Measurements from ENCODE around the gene KRT1.
A peak's percentile ranks its signal among the peaks of the same experiment; 100 is the strongest.

The KRT1 gene

DNA sequence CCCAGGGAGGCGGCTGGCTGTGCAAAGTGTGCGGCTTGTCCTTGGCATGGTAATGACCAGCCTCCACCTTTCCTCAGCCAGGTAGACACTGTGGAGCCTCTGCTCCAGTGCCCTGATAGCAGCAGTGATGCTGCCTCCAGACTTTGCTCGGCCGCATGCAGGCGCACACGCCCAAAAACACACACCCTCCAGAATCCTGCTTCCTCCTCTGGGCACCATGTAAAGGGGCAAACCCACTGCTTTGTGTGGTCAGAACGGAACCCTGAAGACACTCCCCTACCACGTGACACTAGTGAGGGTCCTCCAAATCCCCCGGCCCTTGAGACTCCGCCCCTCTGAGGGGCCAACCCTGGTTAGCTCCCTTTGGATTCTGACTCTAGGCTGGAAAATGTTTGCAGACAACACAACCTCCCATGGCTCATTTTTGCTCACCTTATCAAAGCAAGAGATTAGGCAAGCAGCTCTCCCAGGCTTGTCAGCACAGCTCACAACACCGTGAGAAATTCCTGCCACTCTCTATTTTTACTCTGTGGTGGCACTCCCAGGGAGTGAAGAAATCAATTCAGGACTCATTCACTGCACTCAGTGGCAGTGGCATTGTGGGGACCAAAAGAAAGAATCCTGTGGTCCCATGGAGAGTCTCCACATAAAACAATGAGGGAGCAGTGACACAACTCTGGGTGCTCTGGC is 18.6 kb upstream of the KRT1 start:
- DNase-seq: no peak

DNA sequence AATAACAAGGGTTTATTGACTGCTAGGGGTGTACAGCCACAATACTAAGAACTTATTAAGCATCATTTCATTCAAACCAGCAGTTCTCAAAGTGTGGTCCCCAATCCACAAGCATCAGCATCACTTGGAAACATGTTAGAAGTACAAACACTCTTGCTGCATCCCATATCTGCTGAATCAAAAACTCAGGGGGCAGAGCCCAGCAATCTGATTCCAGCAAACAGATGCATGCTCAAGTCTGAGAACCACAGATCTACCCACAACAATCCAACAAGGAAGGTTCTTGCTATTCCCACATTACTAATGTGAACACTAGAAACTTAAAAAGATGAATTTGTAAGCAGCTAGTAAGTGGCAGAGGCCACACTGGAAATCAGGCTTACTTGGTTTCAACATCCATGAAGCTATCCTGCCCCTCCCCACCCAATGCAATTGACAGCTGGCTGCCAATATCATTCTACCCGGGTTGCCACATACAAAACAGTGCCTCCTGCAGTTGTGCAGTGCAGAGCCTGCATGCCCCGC is 16.9 kb upstream of the KRT1 start:
- no peak for DNase-seq

DNA sequence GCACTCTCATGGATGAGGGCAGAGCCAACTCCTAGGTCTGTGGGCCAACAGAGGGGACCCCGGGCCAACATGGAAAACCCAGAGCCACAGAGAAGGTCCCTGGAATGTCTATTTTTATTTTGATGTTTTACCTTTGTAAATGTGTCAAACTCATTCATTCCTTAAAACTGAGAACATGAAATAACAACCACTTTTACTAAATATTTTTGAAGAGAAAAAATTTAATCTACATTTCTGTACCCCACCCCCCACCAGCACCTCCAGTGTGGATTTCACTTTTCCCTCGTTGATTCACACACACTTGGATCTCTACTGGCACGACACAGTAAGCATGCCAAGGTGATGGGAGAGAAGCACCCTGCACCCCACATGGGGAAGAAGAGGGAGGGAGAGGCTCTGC is 16.4 kb upstream of the KRT1 start:
- no peak for DNase-seq

DNA sequence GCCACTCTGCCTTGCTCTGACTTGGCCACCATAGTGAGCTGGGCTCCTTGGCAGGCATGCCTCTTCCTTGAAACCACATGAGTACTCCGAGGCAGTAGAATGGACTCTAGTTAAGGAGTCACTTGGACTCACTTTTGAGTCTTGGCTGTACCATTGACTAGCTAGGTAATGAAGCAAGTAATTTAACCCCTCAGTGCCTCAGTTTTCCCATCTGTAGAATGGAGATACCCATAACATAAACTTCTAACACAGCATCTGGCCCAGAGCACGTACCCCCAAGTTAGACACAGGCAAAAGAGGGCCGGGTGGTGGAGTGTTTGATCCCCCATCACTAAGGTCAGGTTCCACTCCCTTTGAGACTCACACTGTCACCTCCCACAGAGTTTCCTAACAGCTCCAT is 14.8 kb upstream of the KRT1 start:
- DNase-seq: no peak

DNA sequence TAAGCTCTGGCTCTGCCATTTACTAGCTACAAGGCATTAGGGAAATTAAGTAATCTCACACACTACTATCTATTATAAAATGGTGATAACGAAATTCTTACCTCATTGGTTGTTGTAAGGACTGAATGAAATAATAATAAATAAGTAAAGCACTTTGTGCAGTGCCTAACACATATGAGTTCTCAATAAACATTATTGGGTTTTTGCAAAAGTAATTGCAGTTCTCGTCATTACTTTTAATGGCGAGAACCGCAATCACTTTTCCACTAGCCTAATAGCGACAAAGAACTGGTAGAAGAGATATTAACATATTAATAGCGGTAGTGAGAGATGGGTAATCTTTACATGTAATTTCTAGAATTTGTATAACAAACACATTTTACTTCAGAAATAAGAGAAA is 13.9 kb upstream of the KRT1 start:
- no peak for DNase-seq

DNA sequence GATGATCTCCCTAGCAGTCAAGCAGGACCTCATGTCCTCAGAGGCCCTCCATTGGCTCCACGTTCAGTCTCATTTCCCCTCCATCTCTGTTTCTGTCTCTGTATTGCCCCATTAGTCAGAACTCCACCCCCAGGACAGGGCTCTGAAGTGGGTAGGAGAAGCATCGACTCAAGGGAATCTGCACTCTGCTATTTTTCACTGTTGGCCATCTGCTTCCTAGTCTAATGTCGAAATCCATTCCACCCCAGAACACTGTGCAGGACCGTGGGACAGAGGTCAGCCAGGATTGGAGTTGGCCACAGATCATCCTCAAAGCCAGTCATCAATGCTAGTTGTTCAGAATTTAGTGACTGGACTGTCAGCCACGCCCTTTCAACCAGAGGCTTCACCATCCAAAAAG is 13.1 kb upstream of the KRT1 start:
- DNase-seq: no peak

DNA sequence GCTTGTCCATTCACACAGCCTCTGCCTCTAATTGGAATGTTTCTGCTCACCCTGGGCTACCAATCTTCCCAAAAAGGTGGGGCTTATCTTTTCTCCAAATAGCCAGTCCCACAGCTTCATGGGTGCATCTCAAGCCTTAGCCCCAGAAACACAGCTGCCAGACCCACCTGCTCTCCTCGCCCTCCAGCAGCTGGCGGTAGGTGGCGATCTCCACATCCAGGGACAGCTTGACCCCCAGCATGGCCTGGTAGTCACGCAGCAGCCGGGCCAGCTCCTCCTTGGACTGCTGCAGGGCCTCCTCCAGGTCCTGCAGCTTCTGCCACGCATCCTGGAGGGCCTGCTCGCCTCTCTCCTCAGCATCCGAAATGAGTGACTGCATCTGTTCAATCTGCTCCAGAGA is 12.0 kb upstream of the KRT1 start:
- no peak for DNase-seq

DNA sequence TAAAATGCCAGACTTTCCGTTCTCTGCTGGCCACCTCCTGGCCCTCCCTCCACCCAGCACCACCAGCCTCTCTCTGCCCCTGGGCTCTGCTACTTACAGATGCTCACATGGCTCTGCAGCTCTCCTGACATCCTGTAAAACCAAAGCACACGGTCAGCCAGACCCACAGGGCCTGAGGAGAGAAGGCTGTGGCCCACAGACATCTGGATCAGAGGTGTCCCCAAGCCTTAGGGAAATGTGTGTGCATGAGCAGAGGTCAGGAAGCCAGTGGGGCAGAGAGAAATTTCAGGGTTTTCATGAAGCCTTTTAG is 11.6 kb upstream of the KRT1 start:
- DNase-seq: no peak

DNA sequence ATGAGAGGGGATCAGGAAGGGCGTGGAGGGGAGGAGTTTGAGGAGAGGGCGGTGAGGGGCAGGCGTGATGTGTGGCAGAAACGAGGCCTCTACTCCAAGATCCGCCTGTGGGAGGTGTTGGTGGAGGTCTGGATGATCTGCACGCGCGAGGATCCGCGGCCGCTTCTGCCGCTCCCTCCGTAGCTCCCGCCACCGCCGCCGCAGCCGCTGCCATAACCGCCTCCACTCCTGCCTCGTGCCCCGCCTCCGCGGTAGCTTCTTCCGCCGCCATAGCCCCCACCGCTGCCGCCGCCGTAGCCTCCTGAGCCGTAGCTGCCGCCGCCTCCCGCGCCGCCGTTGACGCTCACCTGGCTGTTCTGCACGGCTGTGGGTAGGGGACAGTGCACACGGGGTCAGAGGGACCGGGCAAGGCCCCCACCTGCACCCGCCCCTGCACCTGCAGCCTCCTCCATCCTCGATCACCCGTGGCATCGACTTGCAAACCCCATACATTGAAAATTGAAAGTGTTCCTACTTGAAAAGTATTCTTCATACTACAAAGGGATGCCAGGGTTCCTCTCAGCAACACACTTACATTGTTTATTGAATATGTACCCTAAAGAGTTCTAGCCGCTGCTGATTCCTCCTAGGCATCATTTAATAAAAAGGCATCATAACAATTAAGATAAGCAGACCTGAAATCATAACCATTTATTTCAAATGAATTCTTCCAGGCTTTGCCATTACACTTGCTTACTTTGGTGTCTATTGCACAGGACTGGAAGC is 11.1 kb upstream of the KRT1 start:
- DNase-seq: no peak

DNA sequence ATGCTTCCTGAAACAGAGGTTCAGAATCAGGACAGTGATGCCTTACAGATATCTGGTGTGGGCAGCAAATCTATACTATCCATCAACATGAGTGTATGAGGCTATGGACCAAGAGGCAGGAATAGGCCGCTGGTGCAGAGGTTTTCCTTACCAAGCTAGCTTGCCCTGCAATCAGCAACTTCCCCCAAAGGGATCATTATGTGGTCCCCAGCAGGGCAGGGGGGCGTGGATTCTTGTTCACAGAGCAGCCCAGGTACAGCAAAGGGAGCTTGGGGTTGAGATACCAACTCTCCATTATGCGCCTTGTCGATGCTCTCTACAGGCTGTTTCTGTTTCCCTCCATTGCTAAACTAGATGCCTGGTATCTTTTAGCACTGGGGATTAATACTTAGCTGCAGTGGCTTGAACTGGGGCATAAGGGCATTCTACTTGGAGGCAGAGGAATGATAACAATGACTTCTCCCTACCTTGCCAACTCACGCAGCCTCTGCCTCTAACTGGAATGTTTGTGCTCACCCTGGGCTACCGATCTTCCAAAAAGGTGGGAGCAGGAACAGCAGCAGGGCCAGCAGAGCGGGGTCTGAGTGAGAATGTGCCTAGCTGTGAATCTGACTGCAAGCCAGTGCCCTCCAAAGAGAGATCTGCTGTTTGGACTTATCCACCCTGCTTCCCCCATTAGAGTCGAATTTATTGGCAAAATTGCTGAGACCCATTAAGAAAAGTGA is 10.3 kb upstream of the KRT1 start:
- no peak for DNase-seq

DNA sequence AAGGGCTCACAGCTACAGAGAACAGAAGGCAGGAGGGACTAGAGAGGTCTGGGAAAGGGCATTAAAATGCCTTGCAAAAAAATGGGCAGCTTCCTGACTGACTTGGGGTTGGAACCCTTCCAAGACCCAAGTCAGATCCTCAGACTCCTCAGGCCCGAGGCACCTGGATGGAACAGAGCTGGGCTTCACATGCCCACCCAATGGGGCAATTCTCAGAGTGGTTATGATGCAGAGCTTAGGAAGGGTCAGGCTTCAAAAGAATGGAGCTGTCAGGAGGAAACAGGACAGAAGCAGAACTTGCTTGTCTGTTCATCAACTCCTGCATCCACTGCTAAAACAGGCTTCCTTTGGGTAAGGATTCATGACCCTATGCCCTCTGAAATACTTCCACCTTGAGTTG is 9.7 kb upstream of the KRT1 start:
- DNase-seq: no peak

DNA sequence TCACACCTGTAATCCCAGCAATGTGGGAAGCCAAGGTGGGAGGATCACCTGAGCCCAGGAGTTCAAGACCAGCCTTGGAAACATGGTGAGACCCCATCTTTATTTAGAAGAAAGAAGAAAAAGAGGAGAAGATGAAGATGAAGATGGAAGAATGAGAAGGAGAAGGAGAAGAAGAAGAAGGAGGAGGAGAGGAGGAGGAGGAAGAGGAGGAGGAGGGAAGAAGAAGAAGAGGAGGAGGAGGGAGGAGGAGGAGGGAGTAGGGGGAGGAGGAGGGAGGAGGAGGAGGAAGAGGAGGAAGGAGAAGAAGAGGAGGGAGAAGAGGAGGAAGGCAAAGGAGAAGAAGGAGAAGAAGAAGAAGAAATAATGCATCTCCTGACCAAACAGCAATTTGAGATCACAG is 9.0 kb upstream of the KRT1 start:
- DNase-seq: no peak

DNA sequence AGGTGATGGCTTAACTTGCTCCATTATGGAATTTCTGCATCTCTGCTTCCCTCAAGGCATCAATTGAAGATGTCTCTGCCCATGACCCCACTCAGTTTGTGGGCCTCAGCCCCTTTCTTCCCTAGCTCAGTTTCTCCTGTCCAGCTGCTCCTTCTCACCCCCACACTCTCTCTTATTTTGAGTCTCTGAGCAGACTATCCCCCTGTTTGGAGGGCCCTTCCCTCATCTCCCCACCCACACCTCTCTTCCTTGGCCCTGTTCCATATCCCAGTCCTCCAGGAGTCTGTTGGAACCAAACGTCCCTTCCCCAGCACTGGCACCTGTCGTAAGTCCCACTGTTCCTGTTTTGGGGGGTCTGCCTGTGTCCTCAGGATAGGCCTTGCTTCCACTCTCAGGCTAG is 8.3 kb upstream of the KRT1 start:
- DNase-seq: no peak

DNA sequence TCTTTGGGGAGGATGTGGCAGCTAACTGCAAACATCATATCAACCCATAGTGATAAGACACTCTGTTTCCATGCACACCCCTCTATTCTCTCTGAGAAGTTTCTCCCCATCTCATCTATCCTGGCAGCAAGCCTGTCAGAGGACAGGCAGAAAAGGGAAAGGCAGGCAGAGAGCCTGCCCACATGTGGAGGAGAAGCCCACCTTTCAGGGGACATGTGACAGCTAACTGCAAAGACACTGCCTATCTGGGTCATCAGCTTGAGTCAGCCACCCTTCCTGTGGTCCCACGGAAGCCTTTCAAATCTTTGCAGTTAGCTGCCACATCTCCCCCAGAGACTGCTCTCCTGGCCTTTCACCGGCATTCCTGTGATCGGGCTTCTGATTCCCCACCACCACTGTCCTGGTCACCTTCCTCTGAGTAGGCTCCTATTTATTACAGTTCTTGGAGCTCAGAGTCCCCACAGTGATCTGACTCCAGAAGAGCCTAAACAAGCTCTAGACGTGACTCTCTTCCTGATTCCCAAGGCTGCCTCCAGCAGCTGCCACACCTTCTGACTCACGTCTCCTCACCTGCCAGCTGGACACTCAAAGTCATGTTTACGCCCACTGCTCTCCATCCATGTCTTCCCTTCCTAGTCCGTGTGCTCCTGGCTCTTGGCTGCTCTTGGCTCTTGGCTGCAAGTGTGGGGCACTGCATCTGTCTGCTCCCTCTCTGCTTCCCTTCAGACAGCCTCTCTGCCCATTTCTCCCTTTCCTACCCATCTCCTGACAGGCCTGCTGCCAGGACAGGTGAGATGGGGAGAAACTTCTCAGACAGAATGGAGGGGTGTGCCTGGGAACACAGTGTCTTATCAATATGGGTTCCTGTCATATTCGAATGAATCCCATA is 7.5 kb upstream of the KRT1 start:
- peak; percentile 50 for DNase-seq

DNA sequence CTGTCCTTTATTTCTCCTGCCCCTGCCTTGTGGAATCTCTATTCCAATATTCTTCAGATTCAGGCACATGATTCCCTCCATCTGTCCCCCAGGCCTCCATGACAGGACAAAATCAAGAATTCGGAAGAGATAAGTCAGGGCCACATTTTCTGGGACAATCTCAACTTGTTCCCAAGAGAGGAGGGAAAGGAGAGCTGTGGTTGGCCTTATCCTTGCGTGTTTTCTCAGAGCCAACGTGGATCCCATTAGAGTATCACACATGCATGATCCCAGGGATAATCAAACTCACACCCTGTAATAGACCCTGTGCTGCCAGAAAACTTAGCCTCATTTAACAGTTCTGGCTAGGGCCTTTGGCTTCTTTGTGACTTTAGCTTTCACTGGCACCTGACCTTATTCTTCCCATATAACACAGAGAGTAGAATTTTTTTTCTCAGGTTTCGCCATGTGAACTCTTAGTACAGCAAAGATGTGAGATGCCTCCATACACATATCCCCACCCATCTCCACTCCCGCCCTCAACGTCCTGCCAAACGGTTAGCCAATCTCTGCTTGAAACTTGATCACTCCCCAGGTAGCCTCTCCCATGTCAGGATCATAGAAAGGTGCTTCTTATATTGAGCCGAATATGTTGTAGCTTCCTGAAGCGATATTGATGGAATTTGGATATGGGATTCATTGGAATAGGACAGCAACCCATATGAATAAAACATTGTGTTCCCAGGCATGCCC is 6.7 kb upstream of the KRT1 start:
- DNase-seq: no peak

DNA sequence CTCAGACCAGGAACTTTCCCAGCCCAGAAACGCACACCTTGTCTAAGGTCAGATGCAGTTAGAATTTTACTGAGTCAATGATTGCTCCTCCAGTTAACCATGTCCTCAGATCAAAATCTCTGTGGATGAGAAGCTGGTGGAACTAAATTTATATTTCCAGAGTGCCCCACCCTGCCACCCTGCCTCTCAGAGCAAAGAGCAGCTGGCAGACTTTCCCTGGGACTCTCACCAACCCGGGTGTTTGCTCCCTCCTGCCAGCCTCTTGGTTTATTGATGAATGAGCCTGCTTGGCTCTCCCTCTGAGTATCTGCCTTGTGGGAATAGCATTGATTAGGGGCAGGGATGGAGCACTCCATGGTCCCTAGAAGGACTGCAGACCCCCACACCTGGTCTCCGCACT is 5.9 kb upstream of the KRT1 start:
- DNase-seq: no peak

DNA sequence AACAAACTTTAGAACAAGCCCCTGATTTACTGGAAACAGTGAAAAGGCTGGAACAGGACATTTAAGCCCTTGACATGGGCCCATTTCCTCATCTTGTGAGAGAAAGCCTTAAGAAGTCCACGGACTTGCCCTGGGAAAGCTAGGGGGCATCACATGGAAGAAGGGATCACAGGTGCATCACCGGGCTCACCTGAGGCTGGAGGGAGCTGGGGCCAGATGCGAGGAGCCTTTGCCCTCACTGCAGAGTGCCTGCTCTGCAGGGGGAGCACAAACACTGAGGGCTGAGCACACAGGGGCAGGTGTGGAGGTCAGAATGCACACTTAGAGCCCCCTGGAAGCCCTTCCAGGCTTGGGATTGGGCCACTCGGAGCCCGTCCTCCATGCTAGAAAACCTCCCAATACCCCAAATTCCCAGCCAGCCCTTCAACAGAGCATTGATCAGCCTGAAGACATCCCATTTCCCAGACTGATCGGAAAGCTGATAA is 5.2 kb upstream of the KRT1 start:
- no peak for DNase-seq

DNA sequence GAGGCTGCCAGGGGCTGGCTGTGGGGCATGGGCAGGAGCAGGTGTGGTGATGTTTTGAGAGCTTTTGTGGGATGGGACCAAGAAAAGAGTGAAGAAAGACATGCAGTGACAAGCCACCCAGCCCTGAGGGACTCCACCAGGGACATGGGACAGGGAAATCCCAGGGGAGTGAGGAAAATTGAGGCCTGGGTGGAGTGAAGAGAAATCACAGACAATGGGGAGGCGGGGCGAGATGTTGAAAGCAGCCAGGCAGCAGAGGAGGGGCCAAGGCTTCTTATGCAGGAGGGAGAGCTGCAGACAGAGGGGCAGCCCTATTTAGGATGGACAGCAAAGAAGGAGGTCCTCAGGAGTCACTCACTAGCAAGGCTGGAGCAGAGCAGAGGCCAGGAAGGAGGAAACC is 4.2 kb upstream of the KRT1 start:
- no peak for DNase-seq

DNA sequence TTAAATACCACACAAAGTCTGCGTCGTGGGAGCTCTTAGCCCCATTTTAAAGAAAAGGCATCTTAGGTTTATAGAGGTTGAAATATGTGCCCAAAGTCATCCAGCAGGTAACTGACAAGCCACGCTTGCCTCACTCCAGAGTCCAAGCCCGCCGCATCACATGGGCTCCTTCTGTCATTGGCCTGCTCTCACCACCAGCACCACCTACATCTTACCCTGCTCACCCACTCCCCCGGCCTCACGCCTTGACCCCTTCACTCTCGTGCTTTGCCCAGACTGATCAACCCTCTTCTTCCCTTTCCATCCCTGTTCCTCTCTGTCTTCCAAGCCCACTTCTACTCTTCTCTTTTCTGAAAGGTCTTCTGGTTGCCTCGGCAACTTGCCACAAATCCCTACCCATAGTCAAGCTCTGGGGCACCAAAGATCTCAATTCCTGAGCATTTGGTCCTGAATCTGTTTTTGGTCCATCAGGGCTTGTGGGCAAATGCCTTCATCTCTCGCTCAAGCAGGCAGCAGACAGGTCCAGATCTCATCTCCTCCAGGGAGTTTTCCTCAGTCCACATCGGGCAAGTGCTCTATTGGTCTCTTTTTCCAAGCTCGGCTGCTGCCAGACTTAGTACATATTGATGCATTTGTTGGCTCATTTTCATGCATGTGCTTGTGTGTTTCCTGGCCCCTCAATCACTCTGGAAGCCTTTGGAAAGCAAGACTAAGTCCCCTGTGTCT is 3.5 kb upstream of the KRT1 start:
- DNase-seq: no peak

DNA sequence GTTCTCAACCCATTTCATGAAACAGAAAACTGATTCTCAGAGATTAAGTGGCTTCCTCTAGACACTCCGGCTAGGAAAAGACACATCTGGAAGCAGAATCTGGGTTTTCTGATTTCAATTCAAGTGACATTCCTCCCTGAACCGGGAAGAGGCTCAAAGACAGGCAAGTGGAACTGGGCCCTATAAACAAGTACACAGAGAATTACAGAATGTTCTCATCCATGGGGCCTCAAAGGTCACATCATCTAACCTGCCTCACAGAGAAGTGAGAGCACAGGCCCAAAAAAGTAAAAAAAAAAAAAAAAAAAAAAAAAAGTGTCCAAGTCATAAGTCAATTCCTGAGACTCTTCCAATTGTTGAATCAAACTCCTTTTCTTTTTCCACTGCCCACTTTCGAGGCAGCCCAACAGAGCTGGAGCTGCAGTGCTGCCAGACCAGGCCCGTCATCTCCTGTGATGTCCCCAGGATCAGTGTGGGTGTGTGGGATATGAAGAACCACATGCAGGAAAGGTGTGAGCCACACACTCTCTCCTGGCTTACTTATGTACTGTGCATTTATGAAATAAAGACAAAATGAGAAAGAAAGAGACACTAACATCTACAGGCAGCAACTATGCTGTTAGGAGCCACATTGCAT is 2.8 kb upstream of the KRT1 start:
- DNase-seq: no peak

DNA sequence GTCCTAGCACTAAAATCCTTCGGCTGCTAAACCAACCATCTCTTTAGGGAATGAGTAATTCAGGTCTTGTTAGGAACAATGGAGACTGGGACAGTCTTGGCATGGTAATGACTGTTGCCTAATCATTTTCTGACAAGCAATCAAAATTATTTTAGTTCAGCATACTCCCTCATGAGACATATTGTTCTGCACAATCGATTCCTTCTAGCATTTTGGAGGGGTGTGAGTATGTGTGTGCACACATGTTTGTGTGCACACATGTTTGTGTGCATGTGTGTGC is 2.1 kb upstream of the KRT1 start:
- no peak for DNase-seq

Data from hematopoietic multipotent progenitor cell treated with erythropoietin and hydrocortisone succinate and interleukin-3 and kit ligand, for 8 days (in vitro differentiated cells).